ENCODE measurements around the gene GPRC5A.

GPRC5A gene

GRCh38 chr12:12909995-12910420, 18.6 kb downstream of the GPRC5A start:
- no peak for DNase-seq (ENCODE audit: low spot score)

- no peak for DNase-seq (ENCODE audit: low spot score)
Observed at GRCh38 chr12:12912711-12913110, 21.3 kb downstream of the GPRC5A start.

- DNase-seq (ENCODE audit: low spot score): no peak
Observed at GRCh38 chr12:12915656-12916055, 24.3 kb downstream of the GPRC5A start.

- DNase-seq (ENCODE audit: low spot score): peak; percentile 61
Observed at GRCh38 chr12:12916135-12916944, 25.0 kb downstream of the GPRC5A start.

- DNase-seq (ENCODE audit: low spot score): no peak
Observed at GRCh38 chr12:12917517-12917916, 26.2 kb downstream of the GPRC5A start.

- no peak for DNase-seq (ENCODE audit: low spot score)
Observed at GRCh38 chr12:12918781-12919389, 27.5 kb downstream of the GPRC5A start.

- no peak for DNase-seq (ENCODE audit: low spot score)
Observed at GRCh38 chr12:12919666-12920435, 28.5 kb downstream of the GPRC5A start.

GRCh38 chr12:12922191-12922616, 30.8 kb downstream of the GPRC5A start:
- DNase-seq (ENCODE audit: low spot score): no peak

GRCh38 chr12:12922978-12923377, 31.6 kb downstream of the GPRC5A start:
- no peak for DNase-seq (ENCODE audit: low spot score)

GRCh38 chr12:12924169-12924568, 32.8 kb downstream of the GPRC5A start:
- DNase-seq (ENCODE audit: low spot score): no peak

- no peak for DNase-seq (ENCODE audit: low spot score)
Observed at GRCh38 chr12:12925388-12925787, 34.0 kb downstream of the GPRC5A start.

GRCh38 chr12:12926571-12927071, 35.3 kb downstream of the GPRC5A start:
- no peak for DNase-seq (ENCODE audit: low spot score)

GRCh38 chr12:12927211-12928079, 36.1 kb downstream of the GPRC5A start:
- peak; percentile 80 for DNase-seq (ENCODE audit: low spot score)

- no peak for DNase-seq (ENCODE audit: low spot score)
Observed at GRCh38 chr12:12929696-12930095, 38.3 kb downstream of the GPRC5A start.

- no peak for DNase-seq (ENCODE audit: low spot score)
Observed at GRCh38 chr12:12930633-12931219, 39.4 kb downstream of the GPRC5A start.

GRCh38 chr12:12933742-12934141, 42.4 kb downstream of the GPRC5A start:
- DNase-seq (ENCODE audit: low spot score): no peak

GRCh38 chr12:12934556-12934955, 43.2 kb downstream of the GPRC5A start:
- no peak for DNase-seq (ENCODE audit: low spot score)

- DNase-seq (ENCODE audit: low spot score): no peak
Observed at GRCh38 chr12:12936983-12937491, 45.7 kb downstream of the GPRC5A start.

GRCh38 chr12:12938541-12938940, 47.2 kb downstream of the GPRC5A start:
- DNase-seq (ENCODE audit: low spot score): no peak

- no peak for DNase-seq (ENCODE audit: low spot score)
Observed at GRCh38 chr12:12939888-12940287, 48.5 kb downstream of the GPRC5A start.

All from HuH-7 (cell line).